Measurements from ENCODE around the gene MAGI2.

DNA sequence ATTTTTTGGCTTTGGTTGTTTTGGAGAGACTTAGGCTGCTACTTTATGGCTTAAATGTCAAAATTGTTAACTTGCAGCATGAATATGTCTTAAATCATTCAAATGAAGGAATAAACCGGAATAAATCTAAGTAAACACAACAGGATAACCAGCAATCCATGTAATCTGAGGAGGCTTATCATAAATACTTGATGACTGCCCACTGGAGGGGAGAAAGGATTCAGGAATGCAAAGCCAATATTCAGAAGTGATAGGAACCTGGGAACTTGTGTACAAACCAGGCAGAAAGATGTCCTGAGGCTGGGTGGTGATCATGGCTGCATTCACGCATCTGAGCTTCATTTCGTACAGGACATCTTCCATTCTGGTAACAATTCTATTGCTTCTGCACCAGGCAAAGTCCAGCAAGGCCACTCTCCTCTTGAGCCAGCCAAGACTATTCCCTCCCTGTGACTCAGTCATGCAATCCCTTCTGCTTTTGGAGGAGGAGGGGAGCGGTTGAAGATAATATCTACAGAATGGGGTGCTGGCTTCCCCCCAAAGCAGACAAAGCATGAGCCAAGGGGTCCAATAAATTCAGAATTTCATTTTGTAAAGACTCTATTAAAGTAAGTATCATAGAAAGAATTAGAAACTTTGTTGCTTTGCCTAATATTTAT, 1280.4 kb downstream of the MAGI2 start:
- TF ChIP-seq, protein P1, sequence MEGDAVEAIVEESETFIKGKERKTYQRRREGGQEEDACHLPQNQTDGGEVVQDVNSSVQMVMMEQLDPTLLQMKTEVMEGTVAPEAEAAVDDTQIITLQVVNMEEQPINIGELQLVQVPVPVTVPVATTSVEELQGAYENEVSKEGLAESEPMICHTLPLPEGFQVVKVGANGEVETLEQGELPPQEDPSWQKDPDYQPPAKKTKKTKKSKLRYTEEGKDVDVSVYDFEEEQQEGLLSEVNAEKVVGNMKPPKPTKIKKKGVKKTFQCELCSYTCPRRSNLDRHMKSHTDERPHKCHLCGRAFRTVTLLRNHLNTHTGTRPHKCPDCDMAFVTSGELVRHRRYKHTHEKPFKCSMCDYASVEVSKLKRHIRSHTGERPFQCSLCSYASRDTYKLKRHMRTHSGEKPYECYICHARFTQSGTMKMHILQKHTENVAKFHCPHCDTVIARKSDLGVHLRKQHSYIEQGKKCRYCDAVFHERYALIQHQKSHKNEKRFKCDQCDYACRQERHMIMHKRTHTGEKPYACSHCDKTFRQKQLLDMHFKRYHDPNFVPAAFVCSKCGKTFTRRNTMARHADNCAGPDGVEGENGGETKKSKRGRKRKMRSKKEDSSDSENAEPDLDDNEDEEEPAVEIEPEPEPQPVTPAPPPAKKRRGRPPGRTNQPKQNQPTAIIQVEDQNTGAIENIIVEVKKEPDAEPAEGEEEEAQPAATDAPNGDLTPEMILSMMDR (IDR thresholded peaks at IDR 0.05), result no peak
- TF ChIP-seq POLR2A (IDR thresholded peaks at IDR 0.05) (no peak), POLR2AphosphoS5 (IDR thresholded peaks at IDR 0.05) (no peak), EP300 (IDR thresholded peaks at IDR 0.05) (no peak)

Data from suprapubic skin (tissue), 4 donors.